ENCODE measurements around the gene LHCGR.

DNA sequence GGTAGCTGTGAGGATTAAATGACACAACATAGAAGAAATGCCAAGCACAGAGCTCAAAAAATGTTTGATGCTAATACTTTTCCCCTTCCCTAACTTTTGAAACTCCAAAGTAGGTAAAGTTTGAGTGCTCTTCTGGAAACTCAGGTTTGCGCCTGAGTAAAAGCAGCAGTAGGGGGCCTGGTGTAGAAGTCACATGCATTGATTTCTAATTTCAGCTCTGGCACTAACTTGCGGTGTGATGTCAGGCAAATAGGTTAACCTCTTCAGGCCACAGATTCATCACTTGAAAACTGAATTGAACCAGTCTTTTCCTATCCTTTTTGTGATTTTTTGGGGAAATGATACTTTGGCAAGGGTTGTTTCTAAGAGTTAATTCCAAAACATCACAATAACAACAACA, 27.2 kb downstream of the LHCGR start:
- TF ChIP-seq, protein P1, sequence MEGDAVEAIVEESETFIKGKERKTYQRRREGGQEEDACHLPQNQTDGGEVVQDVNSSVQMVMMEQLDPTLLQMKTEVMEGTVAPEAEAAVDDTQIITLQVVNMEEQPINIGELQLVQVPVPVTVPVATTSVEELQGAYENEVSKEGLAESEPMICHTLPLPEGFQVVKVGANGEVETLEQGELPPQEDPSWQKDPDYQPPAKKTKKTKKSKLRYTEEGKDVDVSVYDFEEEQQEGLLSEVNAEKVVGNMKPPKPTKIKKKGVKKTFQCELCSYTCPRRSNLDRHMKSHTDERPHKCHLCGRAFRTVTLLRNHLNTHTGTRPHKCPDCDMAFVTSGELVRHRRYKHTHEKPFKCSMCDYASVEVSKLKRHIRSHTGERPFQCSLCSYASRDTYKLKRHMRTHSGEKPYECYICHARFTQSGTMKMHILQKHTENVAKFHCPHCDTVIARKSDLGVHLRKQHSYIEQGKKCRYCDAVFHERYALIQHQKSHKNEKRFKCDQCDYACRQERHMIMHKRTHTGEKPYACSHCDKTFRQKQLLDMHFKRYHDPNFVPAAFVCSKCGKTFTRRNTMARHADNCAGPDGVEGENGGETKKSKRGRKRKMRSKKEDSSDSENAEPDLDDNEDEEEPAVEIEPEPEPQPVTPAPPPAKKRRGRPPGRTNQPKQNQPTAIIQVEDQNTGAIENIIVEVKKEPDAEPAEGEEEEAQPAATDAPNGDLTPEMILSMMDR (conservative IDR thresholded peaks at IDR 0.05; ENCODE audit: low read depth, low read length) = no peak
- TF ChIP-seq POLR2A (IDR thresholded peaks at IDR 0.05; ENCODE audit: low read depth, low read length) = no peak
- no peak for TF ChIP-seq MXI1 (IDR thresholded peaks at IDR 0.05; ENCODE audit: borderline replicate concordance, low read depth, low read length)
- no peak for TF ChIP-seq BHLHE40 (IDR thresholded peaks at IDR 0.05; ENCODE audit: low read depth, low read length)
- TF ChIP-seq CEBPB (IDR thresholded peaks at IDR 0.05; ENCODE audit: low read depth, low read length) = no peak
- no peak for TF ChIP-seq RAD21 (IDR thresholded peaks at IDR 0.05; ENCODE audit: low read length)
- TF ChIP-seq RCOR1 (IDR thresholded peaks at IDR 0.05; ENCODE audit: insufficient replicate concordance, low read length) = no peak
